SKM-1 (cell line): ENCODE results near the gene EPHA8.

Experiments used
- DNase-seq: peaks from one replicate; lab custom pipeline; 2025; ENCODE audit not compliant: unreplicated experiment; lab: John Stamatoyannopoulos, UW

EPHA8 gene

DNA sequence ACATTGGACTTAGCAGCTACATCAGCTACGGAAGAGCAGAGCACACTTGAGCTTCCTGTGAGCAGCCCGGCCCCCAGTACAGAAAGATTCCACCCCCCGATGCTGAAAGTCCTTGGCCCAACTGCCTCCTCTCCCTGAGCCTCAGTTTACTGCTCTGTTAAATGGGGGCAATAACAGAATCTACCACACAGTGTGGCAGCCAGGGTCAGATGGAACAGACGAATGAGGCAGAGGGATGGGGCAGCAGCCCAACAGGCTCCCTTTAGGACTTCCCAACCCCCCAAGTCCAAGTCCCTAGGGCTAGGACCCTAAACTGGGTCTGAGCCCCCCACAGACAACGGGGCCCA, 50.3 kb downstream of the EPHA8 start:
- no peak for DNase-seq

DNA sequence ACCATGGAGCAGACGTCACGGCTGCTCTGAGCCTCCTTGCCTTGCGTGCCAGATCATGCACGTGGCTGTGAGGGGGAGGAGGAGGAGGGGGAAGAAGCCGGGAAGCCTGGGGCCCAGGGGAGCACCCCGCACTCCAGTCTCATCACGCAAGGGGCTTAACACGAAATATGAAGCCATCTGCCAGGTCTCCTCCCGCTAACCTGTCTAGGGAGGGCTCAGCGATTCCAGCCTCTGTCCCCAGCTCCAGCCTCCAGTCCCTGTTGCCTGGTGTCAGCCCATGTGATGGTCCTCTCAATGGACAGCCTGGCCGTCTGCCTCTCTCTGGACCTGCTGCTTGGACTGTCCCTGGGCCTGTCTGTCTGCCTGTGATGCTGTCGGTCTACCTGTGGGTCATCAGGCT, 50.7 kb downstream of the EPHA8 start:
- DNase-seq: no peak

DNA sequence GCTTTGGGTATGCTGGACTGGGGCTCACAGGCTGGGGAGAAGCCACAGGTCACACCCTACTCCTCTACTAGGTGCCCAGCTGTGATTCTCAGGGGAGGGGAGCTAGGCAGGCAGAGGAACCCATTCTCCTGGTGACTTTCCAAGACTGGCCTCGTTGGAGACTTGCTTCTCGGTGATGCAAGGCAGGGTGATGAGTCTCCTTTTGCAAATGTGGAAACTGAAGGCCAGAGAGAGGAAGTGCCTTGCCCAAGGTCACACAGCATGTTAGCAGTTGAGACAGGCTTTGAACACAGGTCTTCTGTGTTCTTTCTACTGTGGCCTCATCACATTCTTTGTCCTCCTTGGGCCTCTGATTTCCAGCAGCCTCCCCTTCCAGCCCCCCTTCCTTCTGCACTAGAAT, 52.6 kb downstream of the EPHA8 start:
- no peak for DNase-seq

DNA sequence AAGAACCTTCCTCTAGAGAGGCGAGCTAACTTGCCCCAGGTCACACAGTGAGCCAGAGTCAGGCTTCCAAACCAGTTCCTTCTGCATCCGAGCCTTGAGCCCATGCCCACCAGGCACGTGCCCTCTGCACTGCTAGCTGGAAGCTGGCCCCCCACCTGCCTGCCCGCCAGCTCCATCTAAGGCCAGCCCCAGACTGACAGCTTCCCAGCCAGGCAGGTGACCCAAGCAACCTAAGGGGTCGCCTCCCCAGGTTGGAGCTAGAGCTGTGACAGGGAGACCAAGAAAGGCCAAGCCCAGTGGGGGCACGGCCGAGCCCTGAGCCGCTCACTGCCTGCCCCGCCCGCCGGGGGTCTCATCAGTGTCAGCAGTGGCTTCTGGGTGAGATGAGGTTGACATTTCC, 53.3 kb downstream of the EPHA8 start:
- DNase-seq: no peak

DNA sequence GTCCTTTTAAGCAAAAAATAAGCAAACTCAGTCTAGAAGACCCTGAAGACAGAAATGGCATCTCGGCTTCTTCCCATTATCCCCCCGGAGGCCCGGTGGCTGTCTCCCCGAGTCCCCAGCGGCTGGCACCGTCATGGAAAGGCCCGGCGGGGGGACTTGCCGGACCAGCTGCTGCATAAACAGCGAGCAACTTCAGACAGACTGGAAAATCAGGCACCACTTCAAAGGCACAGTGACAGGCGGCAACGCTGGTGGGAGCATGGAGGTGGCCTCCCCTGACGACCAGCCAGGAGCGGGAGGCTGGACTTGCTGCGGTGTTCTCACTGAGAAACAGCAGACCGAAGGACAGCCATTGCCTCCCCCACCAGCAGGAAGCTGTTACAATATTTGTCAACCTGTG, 54.8 kb downstream of the EPHA8 start:
- no peak for DNase-seq

DNA sequence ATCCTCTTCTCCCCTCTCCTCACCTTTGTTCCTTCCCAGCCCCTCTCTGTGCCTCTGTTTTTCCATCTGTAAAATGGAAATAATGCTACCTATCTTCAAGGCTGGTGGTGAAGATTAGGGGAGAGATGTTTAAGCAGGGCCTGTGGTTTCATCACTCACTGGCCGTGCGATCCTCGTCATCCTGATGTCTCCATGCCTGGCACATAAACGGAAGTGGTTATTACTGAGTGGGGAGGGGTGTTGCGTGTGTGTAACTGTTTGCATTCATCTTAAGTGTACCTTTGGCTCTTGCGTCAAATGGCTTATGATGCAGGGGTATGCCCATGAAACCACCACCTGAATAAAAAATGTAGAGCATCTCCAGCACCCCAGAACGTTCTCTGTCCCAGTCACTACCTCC, 56.0 kb downstream of the EPHA8 start:
- DNase-seq: no peak

DNA sequence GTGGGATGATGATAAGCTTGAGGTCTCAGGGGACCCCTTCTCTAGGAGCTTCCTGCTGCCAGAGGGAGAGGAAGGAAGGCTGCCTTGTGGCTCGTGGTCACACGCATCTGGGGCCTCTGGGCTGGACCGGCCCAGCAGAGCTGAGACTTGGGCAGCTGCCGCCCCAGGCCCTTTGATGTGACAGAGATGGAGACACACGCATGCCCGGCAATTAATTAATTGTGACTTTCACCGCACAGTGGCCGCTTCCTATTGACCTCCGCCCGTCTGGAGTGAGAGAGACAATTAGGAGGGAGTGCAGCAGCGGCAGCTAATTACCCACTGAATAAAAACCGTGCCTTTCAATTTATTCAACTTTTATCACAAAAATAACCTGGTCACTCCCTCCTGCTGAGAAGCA, 56.5 kb downstream of the EPHA8 start:
- no peak for DNase-seq

DNA sequence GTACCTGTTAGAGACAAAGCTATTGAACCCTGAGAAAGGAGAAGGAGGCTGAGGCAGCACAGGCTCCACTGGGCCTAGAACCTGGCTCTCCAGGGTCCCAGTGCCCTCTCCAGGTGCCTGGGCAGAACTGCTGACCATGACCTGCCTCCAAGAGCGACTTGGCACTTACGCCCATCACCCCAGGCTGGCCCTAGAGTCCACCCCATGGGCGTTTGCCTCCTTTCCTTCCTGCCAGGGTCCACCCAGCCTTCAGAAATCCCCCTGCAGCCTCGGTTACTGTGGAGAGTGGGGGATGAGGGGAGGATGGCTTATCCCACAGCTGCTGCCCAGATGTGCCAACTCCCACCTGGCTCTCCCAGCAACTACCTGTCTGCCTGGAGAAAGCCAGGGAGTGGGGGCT, 58.5 kb downstream of the EPHA8 start:
- no peak for DNase-seq

DNA sequence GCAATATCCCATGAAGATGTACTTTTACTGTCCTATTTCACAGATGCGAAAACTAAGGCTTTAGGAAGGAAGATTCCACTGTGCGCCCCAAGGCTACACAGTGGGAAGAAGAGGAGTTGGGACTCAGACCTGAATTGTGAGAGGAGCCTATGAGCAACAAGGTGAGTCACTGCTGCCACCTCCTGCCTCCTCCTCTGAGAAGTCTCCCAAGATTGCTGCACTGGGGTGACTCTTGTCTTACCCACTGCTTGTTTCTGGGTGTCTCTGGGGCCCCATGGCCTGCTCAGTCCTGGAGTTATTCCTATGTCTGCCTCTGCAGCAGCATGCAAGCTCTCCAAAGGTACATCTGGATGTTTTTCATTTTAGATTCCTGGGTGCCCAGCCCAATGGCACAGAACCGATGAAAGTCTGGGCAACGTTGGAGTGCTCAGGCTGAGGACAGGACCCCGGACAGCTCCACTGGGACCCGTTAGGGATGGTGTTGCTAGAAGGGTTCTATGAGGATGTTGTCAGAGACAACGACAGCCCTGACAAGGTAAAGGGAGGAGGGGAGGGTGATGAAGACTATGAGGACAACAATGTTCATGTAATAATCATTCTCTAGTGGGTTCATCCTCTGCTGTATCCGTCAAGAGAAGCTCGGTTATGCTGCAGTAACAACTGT, 62.1 kb downstream of the EPHA8 start:
- no peak for DNase-seq

DNA sequence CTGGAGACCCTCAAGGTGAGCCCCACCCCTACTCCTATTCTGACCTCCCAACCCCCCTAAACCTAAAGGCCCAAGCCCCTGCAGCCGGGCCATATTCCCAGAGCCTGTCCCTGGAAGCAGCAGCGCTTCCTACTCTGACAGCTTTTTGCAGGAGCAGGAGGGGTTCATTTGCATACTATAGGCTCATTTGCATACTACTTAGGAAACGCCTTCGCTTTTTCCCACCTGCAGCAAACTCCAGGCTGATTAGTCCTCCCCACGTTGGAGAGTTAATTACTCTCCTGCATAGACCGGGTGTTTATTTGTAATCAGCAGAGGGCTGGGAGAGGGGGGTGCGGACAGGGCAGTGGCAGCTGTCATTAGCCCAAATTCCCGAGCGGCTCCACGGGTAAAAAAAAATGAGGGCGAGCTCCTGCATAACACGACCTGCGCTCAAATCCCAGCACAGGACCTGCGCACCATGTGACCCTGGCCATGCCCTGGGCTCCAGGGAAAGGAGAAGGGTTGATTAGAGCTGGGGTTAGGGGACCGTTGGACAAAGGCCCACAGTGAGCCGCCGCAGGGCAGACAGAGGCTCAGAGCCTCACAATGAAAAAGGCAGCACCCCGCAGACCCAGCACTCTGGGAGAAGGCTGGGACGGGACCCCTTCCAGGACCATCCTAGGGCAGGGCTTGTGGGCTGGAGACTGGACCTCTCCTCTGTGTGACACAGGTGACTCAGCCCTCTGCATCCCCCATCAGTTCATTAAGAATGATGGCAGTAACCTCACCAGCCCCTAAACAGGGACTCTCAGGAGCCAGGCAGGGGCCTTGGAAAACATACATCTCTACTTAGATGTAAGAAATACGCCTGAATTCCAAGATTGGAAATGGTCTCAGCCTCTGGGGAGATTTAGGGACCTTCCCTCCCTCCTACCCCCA, 63.2 kb downstream of the EPHA8 start:
- DNase-seq: no peak

DNA sequence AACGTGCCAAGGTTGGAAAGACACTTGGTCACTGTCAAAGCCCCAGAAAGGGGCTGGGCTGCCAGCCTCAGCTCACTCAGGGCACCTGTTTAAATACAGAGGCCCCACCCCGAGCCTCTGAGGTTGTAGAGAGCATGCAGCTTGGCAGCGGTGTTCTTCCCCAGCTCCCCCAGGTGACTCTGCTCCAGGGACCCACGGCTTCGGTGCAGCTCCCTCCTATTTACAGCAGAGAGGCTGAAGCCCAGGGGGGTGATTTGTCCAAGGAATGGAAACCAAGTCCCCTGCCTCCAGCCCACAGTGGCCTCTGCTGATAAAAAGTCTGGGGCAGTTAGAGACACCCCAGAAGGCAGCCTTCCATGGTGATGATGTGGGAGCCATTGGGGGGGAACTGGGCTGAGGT, 64.0 kb downstream of the EPHA8 start:
- DNase-seq: no peak

DNA sequence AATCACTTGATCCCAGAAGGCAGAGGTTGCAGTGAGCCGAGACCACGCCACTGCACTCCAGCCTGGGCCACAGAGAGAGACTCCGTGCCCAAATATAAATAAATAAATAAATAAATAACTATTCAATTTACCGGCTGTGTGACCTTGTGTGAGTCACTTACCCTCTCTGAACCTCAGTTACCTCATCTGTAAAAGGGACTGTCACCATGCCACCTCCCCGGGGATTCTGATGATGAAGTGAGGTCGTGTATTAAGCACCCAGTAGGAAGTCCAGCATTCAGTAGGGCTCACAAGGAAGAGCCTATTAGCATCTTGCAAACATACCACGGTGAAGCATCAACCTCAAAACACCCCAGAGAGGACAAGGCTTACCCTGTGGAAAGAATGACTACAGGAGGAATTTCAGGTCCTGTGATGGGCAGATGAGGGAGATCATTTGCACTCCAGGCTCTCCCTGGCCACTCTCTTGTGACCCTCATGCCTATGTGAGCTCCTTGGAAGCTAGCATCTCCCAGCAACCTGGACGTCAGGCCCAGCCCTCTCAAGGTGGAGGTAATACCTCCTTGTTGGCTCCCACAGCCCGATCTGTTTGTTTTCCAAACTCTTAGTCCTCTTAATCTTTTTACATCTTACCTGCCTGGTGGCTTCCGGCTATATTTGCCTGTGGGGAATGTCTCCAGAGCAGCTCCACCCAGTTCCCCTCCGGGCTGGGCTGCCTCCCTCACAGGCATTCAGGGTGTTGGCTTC, 65.6 kb downstream of the EPHA8 start:
- no peak for DNase-seq

DNA sequence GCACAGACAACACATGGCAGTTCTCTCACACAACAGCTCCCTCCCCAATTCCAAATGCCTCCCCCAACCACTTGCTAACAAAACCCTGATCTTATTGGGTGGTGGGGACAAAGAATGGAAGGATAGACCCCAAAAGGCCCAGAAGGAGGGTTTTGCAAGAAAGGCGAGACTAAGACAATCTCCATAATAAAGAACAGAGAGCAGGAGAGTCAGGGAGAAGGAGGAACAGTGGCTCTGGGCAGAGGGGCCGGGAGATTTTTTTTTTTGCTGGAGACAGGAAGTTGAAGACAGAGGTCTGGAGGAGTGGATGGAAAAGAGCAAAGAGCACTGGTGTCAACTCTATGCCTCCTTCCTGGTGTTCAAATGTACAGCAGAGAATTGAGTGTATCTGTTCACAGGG, 66.6 kb downstream of the EPHA8 start:
- no peak for DNase-seq

DNA sequence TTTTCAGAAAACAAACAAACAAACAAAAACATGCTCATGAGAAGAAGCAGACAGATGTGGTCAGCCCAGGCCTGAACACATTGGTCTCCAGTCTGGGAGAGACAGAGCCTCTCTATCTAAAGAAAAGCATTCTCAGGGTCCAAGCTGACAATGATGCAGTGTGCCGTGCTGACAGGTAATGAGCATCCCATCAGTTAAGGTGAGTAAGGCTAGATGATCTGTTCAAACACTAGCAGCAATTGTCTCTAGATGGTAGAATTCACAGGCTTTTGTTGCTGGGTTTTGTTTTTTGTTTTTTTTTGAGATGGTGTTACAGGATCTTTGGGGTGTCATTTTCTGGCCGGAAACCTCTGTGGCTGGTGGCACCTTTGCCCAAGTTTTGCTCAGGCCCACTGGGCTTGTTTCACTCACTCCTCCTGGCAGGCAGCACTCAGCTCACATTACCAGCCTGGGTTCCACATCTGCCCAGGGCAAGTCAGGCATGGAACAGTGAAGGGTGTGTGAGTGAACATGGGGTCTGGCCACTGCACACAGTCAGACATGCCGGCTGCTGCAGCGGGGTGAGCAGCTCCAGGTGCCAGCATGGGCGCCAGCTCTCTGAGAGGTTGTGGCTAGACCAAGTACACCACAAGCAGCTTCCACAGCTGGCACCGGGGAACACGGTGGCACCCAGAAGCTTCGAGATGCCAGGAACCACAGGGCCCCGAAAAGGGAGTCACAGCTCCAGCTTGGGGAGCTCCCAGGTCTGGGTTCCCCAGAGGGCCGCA, 70.6 kb downstream of the EPHA8 start:
- DNase-seq: no peak

DNA sequence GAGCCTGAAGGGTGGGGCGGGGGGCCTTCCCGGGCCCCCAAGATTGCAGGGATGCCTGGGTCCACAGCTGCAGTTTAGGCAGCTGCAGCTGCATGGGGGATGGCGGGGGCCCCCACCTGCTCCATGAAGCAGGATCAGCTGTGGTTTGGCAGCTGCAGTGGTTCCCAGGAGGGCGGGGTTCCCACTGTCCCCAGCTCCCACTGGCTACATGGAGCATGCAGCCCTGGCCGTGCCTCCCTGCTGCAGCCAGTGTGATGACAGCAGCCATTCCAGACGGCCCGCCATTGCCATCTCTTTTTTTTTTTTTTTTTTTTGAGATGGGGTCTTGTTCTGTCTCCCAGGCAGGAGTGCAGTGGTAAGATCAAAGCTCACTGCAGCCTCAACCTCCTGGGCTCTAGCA, 72.1 kb downstream of the EPHA8 start:
- no peak for DNase-seq

DNA sequence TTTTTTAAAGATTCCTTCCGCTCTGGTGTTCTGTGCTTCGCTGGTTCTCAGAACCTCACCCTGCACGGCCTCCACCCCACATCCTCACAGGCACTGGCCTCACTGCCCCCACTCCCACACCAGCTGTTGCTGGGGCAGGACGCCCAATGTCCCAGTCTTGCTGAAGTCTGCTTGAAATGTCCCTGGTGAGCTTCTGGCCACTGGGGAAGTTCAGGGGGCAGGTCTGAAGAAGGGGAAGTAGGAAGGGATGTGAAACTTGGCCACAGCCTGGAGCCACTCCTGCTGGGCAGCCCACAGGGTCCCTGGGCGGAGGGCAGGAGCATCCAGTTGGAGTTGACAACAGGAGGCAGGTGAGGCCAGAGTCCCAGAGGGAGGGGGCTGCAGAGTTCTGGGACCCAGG, 73.1 kb downstream of the EPHA8 start, which contains the start of gene C1QA:
TSS of gene C1QA (plus strand) at position 276 of the 400 bp plus-strand sequence. CDS start 989 bp downstream, outside the sequence.
- DNase-seq: no peak

DNA sequence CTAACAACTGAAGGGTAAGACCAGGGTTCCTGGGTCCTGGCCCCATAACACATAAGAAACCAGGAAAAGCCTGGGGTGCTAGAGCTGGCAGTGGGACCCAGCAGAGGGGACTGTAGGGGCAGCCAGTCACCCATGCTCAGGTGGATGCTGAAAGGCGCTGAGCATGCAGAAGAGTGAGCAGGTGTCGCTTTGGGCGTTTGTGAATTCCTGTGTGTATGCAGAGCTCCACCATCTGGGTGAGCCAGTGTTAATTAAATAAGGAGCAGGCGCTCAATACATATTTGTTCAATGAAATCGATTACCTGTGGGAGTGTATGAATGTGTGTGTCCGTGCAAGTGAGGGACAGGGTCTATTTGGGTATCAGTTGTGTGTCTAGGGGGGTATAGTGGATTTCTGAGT, 73.6 kb downstream of the EPHA8 start:
- DNase-seq: no peak

DNA sequence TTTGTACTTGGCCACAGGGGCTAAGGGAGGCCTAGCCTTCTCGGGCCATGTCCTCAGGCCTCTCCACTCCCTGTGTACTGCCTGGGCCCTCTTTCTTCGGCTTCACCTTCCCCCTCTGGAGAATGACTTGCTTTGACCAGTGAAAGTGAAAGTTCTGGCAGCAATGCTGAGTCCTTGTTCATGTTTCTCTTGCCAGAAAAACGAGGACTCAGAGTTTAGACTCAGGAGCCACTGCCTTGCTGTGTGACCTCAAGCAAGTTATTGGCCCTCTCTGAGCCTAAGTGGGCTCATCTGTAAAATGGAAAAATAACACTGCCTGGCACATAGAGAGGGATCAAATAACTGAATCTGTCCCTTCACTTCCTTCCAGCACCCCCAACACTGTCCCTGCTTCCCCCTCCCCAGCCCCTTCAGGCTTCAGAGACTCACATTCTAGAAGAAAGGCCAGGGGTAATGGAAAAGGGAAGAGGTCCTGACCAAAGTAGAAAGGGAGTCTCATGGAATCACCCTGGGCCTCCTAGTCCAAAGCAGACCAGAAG, 74.7 kb downstream of the EPHA8 start:
- DNase-seq: no peak

DNA sequence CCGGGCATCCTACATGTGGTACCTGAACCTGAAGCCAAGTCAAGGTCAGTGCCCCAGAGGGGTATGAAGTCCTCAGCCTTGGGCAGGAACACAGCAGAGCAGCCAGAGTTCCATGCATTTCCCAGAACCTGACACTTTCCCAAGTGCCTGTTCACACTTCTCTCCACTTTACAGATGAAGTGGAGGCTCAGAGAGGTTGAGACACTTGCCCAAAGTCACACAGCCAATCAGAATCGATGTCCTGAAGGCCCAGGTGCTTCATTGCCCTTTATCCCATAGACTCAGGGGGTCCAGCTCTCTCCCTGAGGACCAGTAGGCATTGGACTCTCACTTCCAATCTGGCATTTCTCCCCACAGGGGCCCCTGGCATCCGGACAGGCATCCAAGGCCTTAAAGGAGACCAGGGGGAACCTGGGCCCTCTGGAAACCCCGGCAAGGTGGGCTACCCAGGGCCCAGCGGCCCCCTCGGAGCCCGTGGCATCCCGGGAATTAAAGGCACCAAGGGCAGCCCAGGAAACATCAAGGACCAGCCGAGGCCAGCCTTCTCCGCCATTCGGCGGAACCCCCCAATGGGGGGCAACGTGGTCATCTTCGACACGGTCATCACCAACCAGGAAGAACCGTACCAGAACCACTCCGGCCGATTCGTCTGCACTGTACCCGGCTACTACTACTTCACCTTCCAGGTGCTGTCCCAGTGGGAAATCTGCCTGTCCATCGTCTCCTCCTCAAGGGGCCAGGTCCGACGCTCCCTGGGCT, 75.4 kb downstream of the EPHA8 start:
- DNase-seq: no peak

DNA sequence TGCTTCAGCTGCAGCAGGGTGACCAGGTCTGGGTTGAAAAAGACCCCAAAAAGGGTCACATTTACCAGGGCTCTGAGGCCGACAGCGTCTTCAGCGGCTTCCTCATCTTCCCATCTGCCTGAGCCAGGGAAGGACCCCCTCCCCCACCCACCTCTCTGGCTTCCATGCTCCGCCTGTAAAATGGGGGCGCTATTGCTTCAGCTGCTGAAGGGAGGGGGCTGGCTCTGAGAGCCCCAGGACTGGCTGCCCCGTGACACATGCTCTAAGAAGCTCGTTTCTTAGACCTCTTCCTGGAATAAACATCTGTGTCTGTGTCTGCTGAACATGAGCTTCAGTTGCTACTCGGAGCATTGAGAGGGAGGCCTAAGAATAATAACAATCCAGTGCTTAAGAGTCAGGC, 76.0 kb downstream of the EPHA8 start:
- DNase-seq: no peak
